ENCODE measurements around the gene BCAP29. TPM values are rescaled to one million over a fixed set of nuclear protein-coding genes. Genes with fewer than 3 reads are reported as not detected.
A peak's percentile ranks its signal among the peaks of the same experiment; 100 is the strongest.

Gene BCAP29
- total RNA-seq, 1 experiment from 2014 or later = 35.3 TPM

GRCh38 chr7:107555893-107556292 is 24.2 kb upstream of the BCAP29 start:
- peaks cover 14% of the 10 kb centered on the region for H3K4me1 Mint-ChIP-seq (ENCODE audit: low read depth, unreplicated experiment)
- TF ChIP-seq, protein P1, sequence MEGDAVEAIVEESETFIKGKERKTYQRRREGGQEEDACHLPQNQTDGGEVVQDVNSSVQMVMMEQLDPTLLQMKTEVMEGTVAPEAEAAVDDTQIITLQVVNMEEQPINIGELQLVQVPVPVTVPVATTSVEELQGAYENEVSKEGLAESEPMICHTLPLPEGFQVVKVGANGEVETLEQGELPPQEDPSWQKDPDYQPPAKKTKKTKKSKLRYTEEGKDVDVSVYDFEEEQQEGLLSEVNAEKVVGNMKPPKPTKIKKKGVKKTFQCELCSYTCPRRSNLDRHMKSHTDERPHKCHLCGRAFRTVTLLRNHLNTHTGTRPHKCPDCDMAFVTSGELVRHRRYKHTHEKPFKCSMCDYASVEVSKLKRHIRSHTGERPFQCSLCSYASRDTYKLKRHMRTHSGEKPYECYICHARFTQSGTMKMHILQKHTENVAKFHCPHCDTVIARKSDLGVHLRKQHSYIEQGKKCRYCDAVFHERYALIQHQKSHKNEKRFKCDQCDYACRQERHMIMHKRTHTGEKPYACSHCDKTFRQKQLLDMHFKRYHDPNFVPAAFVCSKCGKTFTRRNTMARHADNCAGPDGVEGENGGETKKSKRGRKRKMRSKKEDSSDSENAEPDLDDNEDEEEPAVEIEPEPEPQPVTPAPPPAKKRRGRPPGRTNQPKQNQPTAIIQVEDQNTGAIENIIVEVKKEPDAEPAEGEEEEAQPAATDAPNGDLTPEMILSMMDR (IDR thresholded peaks at IDR 0.05; ENCODE audit: insufficient read depth in 1 of 2, low read depth in 1 of 2, low read length in 1 of 2, severe bottlenecking in 1 of 2, unreplicated experiment in 1 of 2) = no peak
- Histone ChIP-seq H3K27me3 (replicated peaks; ENCODE audit: control insufficient read depth, insufficient read depth, low read length) (no peaks in the 10 kb centered on the region), H3K4me1 (peaks cover 8% of the 10 kb centered on the region; the same call in 1 of the 2 replicates), H3K9me3 (no peaks in the 10 kb centered on the region), H3K36me3 (ENCODE audit: control insufficient read depth, insufficient read depth, low read length) (no peaks in the 10 kb centered on the region; the same call in 1 of the 2 replicates), H3K4me3 (ENCODE audit: low read depth, low read length) (no peak overlapping the region)
- ChIA-PET POLR2A (no interaction called here), CTCF (no interaction called here)
- H3K36me3 Mint-ChIP-seq (ENCODE audit: insufficient read depth, unreplicated experiment) = peaks cover 15% of the 10 kb centered on the region
- intact Hi-C loops (cut with micrococcal nuclease; ENCODE audit: unreplicated experiment) = no loop called here
- no peaks in the 10 kb centered on the region for H3K9me3 Mint-ChIP-seq (ENCODE audit: unreplicated experiment)
- DNase-seq = no peak
- no peaks in the 10 kb centered on the region for H3K27me3 Mint-ChIP-seq (ENCODE audit: insufficient read depth, unreplicated experiment)
- H3K4me3 Mint-ChIP-seq (ENCODE audit: unreplicated experiment) = no peak overlapping the region
- no TSS peak for BruUV-seq (replicated peaks)
- H3K27ac Mint-ChIP-seq (ENCODE audit: unreplicated experiment) = no peak overlapping the region

- Histone ChIP-seq H3K4me1 (peaks cover 8% of the 10 kb centered on the region), H3K9me3 (no peaks in the 10 kb centered on the region), H3K4me3 (ENCODE audit: low read depth, low read length) (no peak overlapping the region), H3K27me3 (replicated peaks; ENCODE audit: control insufficient read depth, insufficient read depth, low read length) (no peaks in the 10 kb centered on the region), H3K36me3 (ENCODE audit: control insufficient read depth, insufficient read depth, low read length) (no peaks in the 10 kb centered on the region)
- Mint-ChIP-seq H3K9me3 (ENCODE audit: unreplicated experiment) (no peaks in the 10 kb centered on the region), H3K27me3 (ENCODE audit: insufficient read depth, unreplicated experiment) (no peaks in the 10 kb centered on the region), H3K4me1 (ENCODE audit: low read depth, unreplicated experiment) (peaks cover 34% of the 10 kb centered on the region), H3K36me3 (ENCODE audit: insufficient read depth, unreplicated experiment) (peaks cover 20% of the 10 kb centered on the region), H3K4me3 (ENCODE audit: unreplicated experiment) (no peak overlapping the region), H3K27ac (ENCODE audit: unreplicated experiment) (no peak overlapping the region)
- no peak for DNase-seq
- intact Hi-C loops (cut with micrococcal nuclease; ENCODE audit: unreplicated experiment) = loop anchor here (5.0 kb wide), 1 partner anchor 98 kb away; no protein-coding TSS in a partner anchor
- ChIA-PET CTCF (no interaction called here), POLR2A (no interaction called here)
- TF ChIP-seq, protein P1 (IDR thresholded peaks at IDR 0.05; ENCODE audit: insufficient read depth in 1 of 2, low read depth in 1 of 2, low read length in 1 of 2, severe bottlenecking in 1 of 2, unreplicated experiment in 1 of 2) = no peak
- BruUV-seq (replicated peaks) = no TSS peak
These were observed 20.2 kb upstream of the BCAP29 start for GRCh38 chr7:107559864-107560263.

DNA sequence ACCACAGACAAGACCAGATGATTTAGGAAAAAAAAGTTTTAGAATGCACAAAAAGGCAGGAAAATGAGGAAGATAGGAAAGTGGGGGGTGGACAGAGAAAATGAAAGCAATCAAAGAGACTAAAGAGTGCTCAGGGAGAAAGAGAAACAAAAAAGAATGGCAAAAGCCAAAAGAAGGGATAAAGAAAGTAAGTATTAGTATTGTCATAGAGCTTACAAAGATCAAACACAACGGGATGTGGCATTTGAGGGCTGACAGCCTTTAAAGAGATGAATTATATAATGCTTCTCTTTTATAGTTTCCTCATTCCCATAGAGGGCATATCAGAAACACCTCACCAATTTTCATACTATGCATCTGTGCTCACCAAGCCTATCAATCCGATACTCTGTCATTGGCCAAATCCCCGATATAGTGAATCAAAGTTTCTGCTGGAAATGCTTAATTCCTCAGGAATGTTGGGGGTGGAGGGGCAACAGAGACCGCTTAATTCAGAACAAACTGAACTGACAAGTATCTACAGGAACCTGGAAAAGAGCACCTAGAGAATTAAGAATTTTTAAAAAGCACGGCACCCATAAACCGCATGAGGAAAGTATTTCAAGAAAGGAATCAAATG is 19.0 kb upstream of the BCAP29 start:
- ChIA-PET CTCF (no interaction called here), POLR2A (no interaction called here)
- Histone ChIP-seq H3K36me3 (ENCODE audit: control insufficient read depth, insufficient read depth, low read length) (no peaks in the 10 kb centered on the region), H3K4me3 (ENCODE audit: low read depth, low read length) (no peak overlapping the region), H3K4me1 (peaks cover 8% of the 10 kb centered on the region), H3K9me3 (no peaks in the 10 kb centered on the region), H3K27me3 (replicated peaks; ENCODE audit: control insufficient read depth, insufficient read depth, low read length) (no peaks in the 10 kb centered on the region)
- BruUV-seq (replicated peaks) = no TSS peak
- Mint-ChIP-seq H3K27ac (ENCODE audit: unreplicated experiment) (peak overlapping the region; percentile 15), H3K9me3 (ENCODE audit: unreplicated experiment) (no peaks in the 10 kb centered on the region), H3K4me3 (ENCODE audit: unreplicated experiment) (peak overlapping the region; percentile 94), H3K36me3 (ENCODE audit: insufficient read depth, unreplicated experiment) (peaks cover 17% of the 10 kb centered on the region), H3K4me1 (ENCODE audit: low read depth, unreplicated experiment) (peaks cover 41% of the 10 kb centered on the region), H3K27me3 (ENCODE audit: insufficient read depth, unreplicated experiment) (no peaks in the 10 kb centered on the region)
- DNase-seq = no peak
- TF ChIP-seq, protein P1 (IDR thresholded peaks at IDR 0.05; ENCODE audit: insufficient read depth in 1 of 2, low read depth in 1 of 2, low read length in 1 of 2, severe bottlenecking in 1 of 2, unreplicated experiment in 1 of 2) = no peak
- intact Hi-C loops (cut with micrococcal nuclease; ENCODE audit: unreplicated experiment) = loop anchor here (5.0 kb wide), 1 partner anchor 99 kb away; no protein-coding TSS in a partner anchor
